Right atrium auricular region (tissue), 2 donors: ENCODE results near the gene KLK2. TPM values are rescaled to one million over a fixed set of nuclear protein-coding genes. Genes with fewer than 3 reads are reported as not detected.

Experiments
- DNase-seq: peaks from one replicate; pipeline ENCODE4 v3.0.0-alpha.2; 2019; ENCODE audit warnings: low spot score
- H3K27ac ChIP-seq, 2 donors: fragments of 200-600 bp; sonication (generic); 1 replicate in 1 of 2; 2 replicates in 1 of 2; pipeline ENCODE4 v1.5.1; 2016 to 2019
- H3K27me3 ChIP-seq, 2 donors: fragments of 200-600 bp; sonication (generic); one replicate each; pipeline versions ENCODE4 v1.5.1 to v1.6.0; 2017 to 2019
- H3K36me3 ChIP-seq: fragments of 200-600 bp; sonication (generic); one replicate; pipeline ENCODE4 v1.5.1; 2016
- H3K4me1 ChIP-seq, 2 donors: fragments of 200-600 bp; sonication (generic); one replicate each; pipeline versions ENCODE4 v1.5.1 to v1.6.0; 2017 to 2019
- H3K4me3 ChIP-seq, 2 donors: fragments of 200-600 bp; sonication (generic); 1 replicate in 1 of 2; 2 replicates in 1 of 2; pipeline ENCODE4 v1.5.1; 2017 to 2019; ENCODE audit warnings: mild to moderate bottlenecking in 1 of 2, moderate library complexity in 1 of 2
- H3K9me3 ChIP-seq, 2 donors: fragments of 200-600 bp; sonication (generic); one replicate each; pipeline ENCODE4 v1.5.1; 2019
- total RNA-seq, 2 donors: library from RNA; depleted of rRNA; stranded (reverse); fragments of >200 nt; gene quantifications; one replicate each; pipeline ENCODE4 v1.1.0, GENCODE V29; 2016
- TF ChIP-seq, protein P1 (sequence below), 2 donors: fragments of 200-600 bp; sonication (generic); IDR thresholded peaks; one replicate each; pipeline ENCODE4 v1.5.1; 2019; ENCODE audit warnings: antibody characterized with exemption in 2 of 2

KLK2 gene
- total RNA-seq, 2 donors from 2014 or later: not detected

DNA sequence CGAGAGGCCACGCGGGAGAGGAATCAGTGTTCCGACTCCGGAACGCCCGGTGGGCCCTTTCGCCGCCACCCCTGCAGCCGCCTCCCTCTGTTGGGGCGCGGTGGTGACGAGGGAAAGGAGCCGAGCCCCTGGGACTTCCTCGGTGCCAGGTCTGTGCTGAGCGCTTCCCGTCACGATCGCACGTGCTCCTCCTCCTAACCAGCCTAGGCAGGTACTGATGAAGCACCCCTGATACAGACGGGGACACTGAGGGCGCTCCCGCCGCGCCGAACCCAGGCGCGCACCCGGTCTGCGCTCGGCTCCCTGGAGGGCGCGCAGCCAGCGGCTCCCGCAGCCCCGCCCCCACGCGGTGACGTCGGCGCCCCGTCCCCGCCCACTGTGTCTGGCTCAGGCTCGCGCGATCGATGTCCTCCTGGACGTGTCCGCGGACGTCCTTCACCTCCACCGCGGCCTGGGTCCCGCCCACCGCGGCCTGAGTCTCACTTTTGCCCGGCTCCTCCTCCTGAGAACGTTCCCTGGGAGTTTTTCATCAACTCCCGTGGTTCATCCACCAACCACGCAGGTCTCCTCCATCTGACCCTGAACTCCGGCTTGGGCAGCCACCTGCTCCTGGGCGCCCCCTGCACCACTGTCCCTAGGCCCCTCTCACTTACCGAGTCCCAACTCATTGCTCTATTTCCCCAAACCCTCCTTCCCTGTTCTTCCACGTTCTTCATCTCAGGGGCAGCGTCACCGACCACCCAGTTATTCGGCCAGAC is 37.3 kb upstream of the KLK2 start:
- Histone ChIP-seq H3K4me1 (peaks cover 0 to 10% of the 10 kb centered on the region in 2 donors), H3K27me3 (no peaks in the 10 kb centered on the region), H3K4me3 (peak overlapping the region; percentile 33 to 52), H3K27ac (no peak overlapping the region), H3K9me3 (no peaks in the 10 kb centered on the region), H3K36me3 (no peaks in the 10 kb centered on the region)
- DNase-seq: no peak
- TF ChIP-seq, protein P1, sequence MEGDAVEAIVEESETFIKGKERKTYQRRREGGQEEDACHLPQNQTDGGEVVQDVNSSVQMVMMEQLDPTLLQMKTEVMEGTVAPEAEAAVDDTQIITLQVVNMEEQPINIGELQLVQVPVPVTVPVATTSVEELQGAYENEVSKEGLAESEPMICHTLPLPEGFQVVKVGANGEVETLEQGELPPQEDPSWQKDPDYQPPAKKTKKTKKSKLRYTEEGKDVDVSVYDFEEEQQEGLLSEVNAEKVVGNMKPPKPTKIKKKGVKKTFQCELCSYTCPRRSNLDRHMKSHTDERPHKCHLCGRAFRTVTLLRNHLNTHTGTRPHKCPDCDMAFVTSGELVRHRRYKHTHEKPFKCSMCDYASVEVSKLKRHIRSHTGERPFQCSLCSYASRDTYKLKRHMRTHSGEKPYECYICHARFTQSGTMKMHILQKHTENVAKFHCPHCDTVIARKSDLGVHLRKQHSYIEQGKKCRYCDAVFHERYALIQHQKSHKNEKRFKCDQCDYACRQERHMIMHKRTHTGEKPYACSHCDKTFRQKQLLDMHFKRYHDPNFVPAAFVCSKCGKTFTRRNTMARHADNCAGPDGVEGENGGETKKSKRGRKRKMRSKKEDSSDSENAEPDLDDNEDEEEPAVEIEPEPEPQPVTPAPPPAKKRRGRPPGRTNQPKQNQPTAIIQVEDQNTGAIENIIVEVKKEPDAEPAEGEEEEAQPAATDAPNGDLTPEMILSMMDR (IDR thresholded peaks at IDR 0.05): no peak

DNA sequence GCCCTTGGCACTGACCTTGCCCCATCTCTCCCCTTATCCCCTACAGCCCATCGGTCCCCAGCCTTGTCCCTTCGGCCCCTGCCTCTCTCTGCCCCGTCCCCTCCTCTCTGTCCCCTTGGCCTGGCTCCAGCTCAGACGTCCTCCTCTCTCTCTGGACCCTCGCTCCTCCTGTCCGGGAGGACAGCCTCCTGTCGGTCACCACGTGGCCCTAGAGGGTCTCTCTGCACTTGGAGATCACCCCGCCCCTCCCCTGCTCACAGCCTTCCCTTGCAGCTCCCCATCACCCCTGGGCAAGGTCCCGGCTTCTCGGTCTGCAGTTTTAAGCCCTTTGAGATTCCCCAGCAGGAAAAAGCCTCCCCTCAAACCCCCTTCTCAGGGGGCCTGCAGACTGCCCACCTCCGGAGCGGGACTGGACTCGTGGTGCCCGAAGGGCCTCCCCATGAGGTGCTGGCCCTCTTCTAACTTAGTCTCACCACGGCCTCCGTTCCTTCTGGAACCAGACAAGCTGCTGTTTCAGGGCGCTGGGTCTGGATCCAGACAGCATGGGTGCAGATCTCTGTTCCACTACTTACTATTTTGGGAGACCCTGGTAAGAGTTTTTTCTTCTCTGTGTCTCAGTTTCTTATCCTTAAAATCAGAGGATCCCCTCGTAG is 36.6 kb upstream of the KLK2 start:
- Histone ChIP-seq H3K4me3 (peak overlapping the region in 1 of 2 donors; percentile 52), H3K4me1 (peaks cover 0 to 10% of the 10 kb centered on the region in 2 donors), H3K9me3 (peaks cover 0 to under 1% of the 10 kb centered on the region in 2 donors), H3K27ac (no peak overlapping the region), H3K27me3 (no peaks in the 10 kb centered on the region), H3K36me3 (no peaks in the 10 kb centered on the region)
- no peak for DNase-seq
- TF ChIP-seq, protein P1 (IDR thresholded peaks at IDR 0.05): no peak

DNA sequence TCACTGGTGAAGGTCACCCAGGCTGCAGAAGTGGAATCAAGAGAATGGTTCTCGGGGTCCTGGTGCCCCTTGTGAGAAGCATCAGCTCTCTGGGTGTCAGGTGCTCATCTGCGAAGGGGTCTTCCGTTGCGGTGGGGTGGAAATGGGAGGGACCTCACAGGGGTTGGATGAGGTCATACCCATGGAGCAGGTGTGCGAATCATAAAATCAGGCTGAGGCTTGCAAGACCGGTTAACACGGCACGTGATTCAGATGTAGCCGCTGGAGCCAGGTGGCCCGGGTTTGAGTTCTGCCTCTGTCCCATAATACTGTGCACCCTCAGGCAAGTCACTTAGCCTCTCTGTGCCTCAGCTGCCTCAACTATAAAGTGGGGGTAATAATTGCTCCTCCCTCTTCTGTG is 35.9 kb upstream of the KLK2 start:
- Histone ChIP-seq H3K4me3 (no peak overlapping the region), H3K27ac (no peak overlapping the region), H3K36me3 (no peaks in the 10 kb centered on the region), H3K4me1 (peaks cover 0 to 10% of the 10 kb centered on the region in 2 donors), H3K27me3 (no peaks in the 10 kb centered on the region), H3K9me3 (peaks cover 0 to 5% of the 10 kb centered on the region in 2 donors)
- TF ChIP-seq, protein P1 (IDR thresholded peaks at IDR 0.05): no peak
- no peak for DNase-seq

DNA sequence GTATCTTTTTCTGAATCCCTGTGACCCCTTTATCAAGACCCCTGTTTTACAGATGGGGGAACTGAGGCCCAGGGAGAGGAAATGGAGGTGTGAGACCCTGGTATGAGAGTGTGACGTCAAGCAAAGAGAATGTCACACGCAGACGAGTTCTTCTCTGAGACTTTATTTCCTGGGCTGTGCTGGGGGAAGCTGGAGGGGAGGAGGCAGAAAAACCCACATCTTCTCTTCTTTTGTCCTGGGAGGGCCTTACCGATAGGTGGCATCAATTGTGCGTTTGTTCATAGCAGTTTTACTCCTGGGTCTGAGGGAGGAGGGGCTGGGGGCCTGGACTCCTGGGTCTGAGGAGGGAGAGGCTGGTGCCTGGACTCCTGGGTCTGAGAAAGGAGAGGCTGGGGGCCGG is 35.0 kb upstream of the KLK2 start:
- Histone ChIP-seq H3K27me3 (no peaks in the 10 kb centered on the region), H3K9me3 (peaks cover 0 to 13% of the 10 kb centered on the region in 2 donors), H3K4me3 (no peak overlapping the region), H3K27ac (no peak overlapping the region), H3K36me3 (no peaks in the 10 kb centered on the region), H3K4me1 (peaks cover 0 to 10% of the 10 kb centered on the region in 2 donors)
- DNase-seq: no peak
- TF ChIP-seq, protein P1 (IDR thresholded peaks at IDR 0.05): no peak

DNA sequence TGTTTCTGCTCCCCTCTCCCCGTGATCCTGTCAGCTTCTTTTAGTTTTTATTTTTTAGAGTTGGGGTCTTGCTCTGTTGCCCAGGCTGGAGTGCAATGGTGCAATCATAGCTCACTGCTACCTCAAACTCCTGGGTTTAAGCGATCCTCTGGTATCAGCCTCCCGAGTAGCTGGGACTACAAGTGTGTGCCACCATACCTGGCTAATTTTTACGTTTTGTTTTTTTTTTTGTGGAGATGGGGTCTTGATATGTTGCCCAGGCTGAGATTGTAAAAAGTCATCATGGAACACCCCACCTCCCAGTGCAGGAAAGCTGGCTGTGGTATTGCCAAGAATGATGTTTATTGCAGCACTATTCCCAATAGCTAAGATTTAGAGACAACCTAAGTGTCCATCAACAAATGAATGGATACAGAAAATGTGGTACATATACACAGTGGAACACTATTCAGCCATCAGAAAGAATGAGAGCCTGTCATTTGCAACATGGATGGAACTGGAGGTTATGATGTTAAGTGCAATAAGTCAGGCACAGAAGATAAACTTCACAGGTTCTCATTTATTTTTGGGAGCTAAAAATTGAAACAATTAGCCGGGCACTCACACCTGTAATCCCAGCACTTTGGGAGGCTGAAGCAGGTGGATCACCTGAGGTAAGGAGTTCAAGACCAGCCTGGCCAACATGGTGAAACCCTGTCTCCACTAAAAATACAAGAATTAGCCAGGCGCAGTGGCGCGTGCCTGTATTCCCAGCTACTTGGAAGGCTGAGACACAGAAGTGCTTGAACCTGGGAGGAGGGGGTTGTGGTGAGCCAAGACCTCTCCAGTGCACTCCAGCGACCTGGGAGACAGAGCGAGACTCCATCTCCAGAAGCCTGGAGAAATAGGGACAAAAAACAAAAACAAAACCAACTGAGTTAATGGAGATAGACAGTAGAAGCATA is 33.3 kb upstream of the KLK2 start:
- no peaks in the 10 kb centered on the region for H3K36me3 ChIP-seq
- H3K27ac ChIP-seq: no peak overlapping the region
- DNase-seq: no peak
- TF ChIP-seq, protein P1 (IDR thresholded peaks at IDR 0.05): no peak
- peaks cover 0 to 27% of the 10 kb centered on the region in 2 donors for H3K9me3 ChIP-seq
- no peak overlapping the region for H3K4me3 ChIP-seq
- no peaks in the 10 kb centered on the region for H3K27me3 ChIP-seq
- peaks cover 0 to 10% of the 10 kb centered on the region in 2 donors for H3K4me1 ChIP-seq
